ENCODE measurements around the gene FAM20C.

The FAM20C gene

GRCh38 chr7:223861-224260 lies 31.5 kb downstream of the FAM20C start:
- H3K79me2 ChIP-seq (ENCODE audit: control insufficient read depth, insufficient read depth, low read length), result no peaks in the 10 kb centered on the region

DNA sequence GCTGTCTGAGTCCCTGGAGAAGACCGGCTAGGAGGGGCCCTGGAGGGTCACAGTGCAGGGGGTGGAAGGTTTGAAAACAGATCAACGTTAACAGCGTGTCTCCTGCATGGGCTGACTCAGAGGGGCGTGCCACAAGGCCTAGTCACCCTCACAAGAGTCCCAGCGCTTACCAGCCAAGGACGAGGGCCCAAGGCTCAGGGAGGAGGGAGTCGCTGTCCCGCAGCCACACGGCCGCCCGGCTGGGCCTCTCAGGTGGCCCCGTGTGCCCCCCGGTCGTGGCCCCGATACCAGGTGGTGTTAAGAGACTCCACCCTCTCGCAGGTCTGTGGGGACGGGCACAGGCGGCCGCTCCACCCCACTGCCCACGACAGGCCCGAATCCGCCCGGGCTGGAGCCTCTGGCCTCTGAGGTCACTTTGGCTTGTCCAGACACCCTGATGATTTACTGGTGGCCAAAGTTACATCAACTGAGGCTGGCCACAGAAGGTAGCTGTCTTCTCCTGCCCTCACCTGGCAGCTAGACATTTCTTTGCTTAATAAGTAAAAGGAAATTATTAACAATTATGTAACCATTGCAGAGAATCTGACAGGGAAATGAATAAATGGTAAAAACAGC lies 34.0 kb downstream of the FAM20C start:
- Histone ChIP-seq H3K4me3 (ENCODE audit: low read length) (no peak overlapping the region), H3K27ac (ENCODE audit: low read depth, low read length) (no peak overlapping the region), H3K27me3 (ENCODE audit: insufficient read depth, low read length, poor library complexity) (no peaks in the 10 kb centered on the region), H4K5ac (ENCODE audit: low read length) (no peak overlapping the region), H3K4me2 (ENCODE audit: low read length) (no peak overlapping the region), H3K18ac (ENCODE audit: low read length) (no peak overlapping the region), H2BK5ac (ENCODE audit: low read length) (no peak overlapping the region), H3K4me1 (ENCODE audit: control insufficient read depth, low read depth, low read length) (no peaks in the 10 kb centered on the region), H3K36me3 (ENCODE audit: control insufficient read depth, insufficient read depth, low read length) (no peaks in the 10 kb centered on the region), H4K8ac (ENCODE audit: low read depth, low read length) (no peak overlapping the region), H3K23ac (ENCODE audit: low read length) (no peak overlapping the region), H3K79me1 (ENCODE audit: low read length) (peaks cover 2% of the 10 kb centered on the region), H2BK120ac (ENCODE audit: low read depth, low read length) (no peak overlapping the region), H3K56ac (ENCODE audit: low read length) (no peak overlapping the region), H3K4ac (ENCODE audit: low read depth, low read length) (no peak overlapping the region), H3K9ac (ENCODE audit: low read length) (no peak overlapping the region), H2AK5ac (ENCODE audit: low read length) (no peak overlapping the region), H2BK15ac (replicated peaks; ENCODE audit: low read depth) (no peak overlapping the region), H3K79me2 (ENCODE audit: control insufficient read depth, insufficient read depth, low read length) (no peaks in the 10 kb centered on the region)
- WGBS (ENCODE audit: extremely low coverage, insufficient coverage, low lambda C conversion rate), result no CpG with 5 or more reads among the region's 23 CpGs
- DNase-seq, result no peak

More at GRCh38 chr7:223861-224260, 31.5 kb downstream of the FAM20C start:
- H3K79me1 ChIP-seq (ENCODE audit: low read length), result peaks cover 2% of the 10 kb centered on the region
- no peak overlapping the region for H2BK15ac ChIP-seq (replicated peaks; ENCODE audit: low read depth)
- no peak overlapping the region for H3K4ac ChIP-seq (ENCODE audit: low read depth, low read length)
- H3K27me3 ChIP-seq (ENCODE audit: insufficient read depth, low read length, poor library complexity), result no peaks in the 10 kb centered on the region
- H3K4me2 ChIP-seq (ENCODE audit: low read length), result no peak overlapping the region
- no peak overlapping the region for H3K27ac ChIP-seq (ENCODE audit: low read depth, low read length)
- H4K8ac ChIP-seq (ENCODE audit: low read depth, low read length), result no peak overlapping the region
- no peak overlapping the region for H3K18ac ChIP-seq (ENCODE audit: low read length)
- no peak overlapping the region for H3K9ac ChIP-seq (ENCODE audit: low read length)
- no peak overlapping the region for H3K56ac ChIP-seq (ENCODE audit: low read length)
- no peak overlapping the region for H2AK5ac ChIP-seq (ENCODE audit: low read length)
- WGBS (ENCODE audit: extremely low coverage, insufficient coverage, low lambda C conversion rate), result no CpG with 5 or more reads among the region's 29 CpGs
- no peak overlapping the region for H2BK120ac ChIP-seq (ENCODE audit: low read depth, low read length)
- H3K4me3 ChIP-seq (ENCODE audit: low read length), result no peak overlapping the region
- no peak overlapping the region for H4K5ac ChIP-seq (ENCODE audit: low read length)
- no peaks in the 10 kb centered on the region for H3K4me1 ChIP-seq (ENCODE audit: control insufficient read depth, low read depth, low read length)
- no peak overlapping the region for H3K23ac ChIP-seq (ENCODE audit: low read length)
- H2BK5ac ChIP-seq (ENCODE audit: low read length), result no peak overlapping the region
- no peaks in the 10 kb centered on the region for H3K36me3 ChIP-seq (ENCODE audit: control insufficient read depth, insufficient read depth, low read length)
- DNase-seq, result no peak

DNA sequence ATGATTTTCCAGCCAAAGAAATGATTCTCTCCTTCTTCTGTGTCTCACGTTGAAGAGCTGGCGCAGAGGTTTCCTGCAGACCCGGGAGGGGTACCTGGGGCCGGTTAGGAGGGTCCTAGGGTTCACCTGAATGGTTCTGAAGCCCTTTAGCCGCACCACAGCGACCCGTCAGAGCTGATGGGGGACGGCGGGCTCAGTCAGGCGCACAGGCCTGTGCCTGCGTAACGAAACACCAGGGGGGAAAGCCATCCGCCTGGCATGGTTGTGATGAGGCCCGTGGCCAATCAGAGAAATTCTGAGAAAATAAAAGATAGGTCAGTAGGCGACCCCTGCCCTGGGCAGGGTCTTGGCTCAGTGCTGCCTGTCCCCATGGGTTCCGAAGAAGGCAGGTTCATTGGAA lies 35.6 kb downstream of the FAM20C start:
- WGBS (ENCODE audit: extremely low coverage, insufficient coverage, low lambda C conversion rate), result no CpG with 5 or more reads among the region's 16 CpGs
- DNase-seq, result no peak
- no peaks in the 10 kb centered on the region for H3K4me1 ChIP-seq (ENCODE audit: control insufficient read depth, low read depth, low read length)

GRCh38 chr7:228610-229009 lies 36.2 kb downstream of the FAM20C start:
- H3K56ac ChIP-seq (ENCODE audit: low read length), result no peak overlapping the region
- H3K18ac ChIP-seq (ENCODE audit: low read length), result no peak overlapping the region
- H2BK15ac ChIP-seq (replicated peaks; ENCODE audit: low read depth), result no peak overlapping the region
- H3K36me3 ChIP-seq (ENCODE audit: control insufficient read depth, insufficient read depth, low read length), result no peaks in the 10 kb centered on the region
- DNase-seq, result no peak
- no peak overlapping the region for H3K27ac ChIP-seq (ENCODE audit: low read depth, low read length)
- no peaks in the 10 kb centered on the region for H3K27me3 ChIP-seq (ENCODE audit: insufficient read depth, low read length, poor library complexity)
- no peak overlapping the region for H4K5ac ChIP-seq (ENCODE audit: low read length)
- no peak overlapping the region for H2AK5ac ChIP-seq (ENCODE audit: low read length)
- no peaks in the 10 kb centered on the region for H3K4me1 ChIP-seq (ENCODE audit: control insufficient read depth, low read depth, low read length)
- no peak overlapping the region for H2BK120ac ChIP-seq (ENCODE audit: low read depth, low read length)
- no peak overlapping the region for H2BK5ac ChIP-seq (ENCODE audit: low read length)
- H3K4ac ChIP-seq (ENCODE audit: low read depth, low read length), result no peak overlapping the region
- H3K4me3 ChIP-seq (ENCODE audit: low read length), result no peak overlapping the region
- H3K23ac ChIP-seq (ENCODE audit: low read length), result no peak overlapping the region
- WGBS (ENCODE audit: extremely low coverage, insufficient coverage, low lambda C conversion rate), result no CpG with 5 or more reads among the region's 12 CpGs
- H3K79me1 ChIP-seq (ENCODE audit: low read length), result no peaks in the 10 kb centered on the region
- H4K8ac ChIP-seq (ENCODE audit: low read depth, low read length), result no peak overlapping the region
- H3K79me2 ChIP-seq (ENCODE audit: control insufficient read depth, insufficient read depth, low read length), result no peaks in the 10 kb centered on the region
- no peak overlapping the region for H3K4me2 ChIP-seq (ENCODE audit: low read length)
- H3K9ac ChIP-seq (ENCODE audit: low read length), result no peak overlapping the region

More for the DNA sequence above, 35.6 kb downstream of the FAM20C start:
- no peak overlapping the region for H4K5ac ChIP-seq (ENCODE audit: low read length)
- no peak overlapping the region for H2AK5ac ChIP-seq (ENCODE audit: low read length)
- no peak overlapping the region for H3K56ac ChIP-seq (ENCODE audit: low read length)
- H3K9ac ChIP-seq (ENCODE audit: low read length), result no peak overlapping the region
- no peaks in the 10 kb centered on the region for H3K79me2 ChIP-seq (ENCODE audit: control insufficient read depth, insufficient read depth, low read length)
- no peak overlapping the region for H3K23ac ChIP-seq (ENCODE audit: low read length)
- no peak overlapping the region for H4K8ac ChIP-seq (ENCODE audit: low read depth, low read length)
- no peak overlapping the region for H3K27ac ChIP-seq (ENCODE audit: low read depth, low read length)
- no peak overlapping the region for H3K4me2 ChIP-seq (ENCODE audit: low read length)
- H2BK15ac ChIP-seq (replicated peaks; ENCODE audit: low read depth), result no peak overlapping the region
- H3K4me3 ChIP-seq (ENCODE audit: low read length), result no peak overlapping the region
- H3K79me1 ChIP-seq (ENCODE audit: low read length), result no peaks in the 10 kb centered on the region
- H2BK120ac ChIP-seq (ENCODE audit: low read depth, low read length), result no peak overlapping the region
- H3K4ac ChIP-seq (ENCODE audit: low read depth, low read length), result no peak overlapping the region
- H3K18ac ChIP-seq (ENCODE audit: low read length), result no peak overlapping the region
- no peak overlapping the region for H2BK5ac ChIP-seq (ENCODE audit: low read length)
- no peaks in the 10 kb centered on the region for H3K36me3 ChIP-seq (ENCODE audit: control insufficient read depth, insufficient read depth, low read length)
- no peaks in the 10 kb centered on the region for H3K27me3 ChIP-seq (ENCODE audit: insufficient read depth, low read length, poor library complexity)

GRCh38 chr7:229184-229964 lies 37.0 kb downstream of the FAM20C start:
- DNase-seq, result no peak
- Histone ChIP-seq H2BK5ac (ENCODE audit: low read length) (no peak overlapping the region), H3K4me1 (ENCODE audit: control insufficient read depth, low read depth, low read length) (no peaks in the 10 kb centered on the region)

More at GRCh38 chr7:229184-229964, 37.0 kb downstream of the FAM20C start:
- Histone ChIP-seq H3K9ac (ENCODE audit: low read length) (no peak overlapping the region), H3K79me2 (ENCODE audit: control insufficient read depth, insufficient read depth, low read length) (no peaks in the 10 kb centered on the region), H3K36me3 (ENCODE audit: control insufficient read depth, insufficient read depth, low read length) (no peaks in the 10 kb centered on the region), H3K27ac (ENCODE audit: low read depth, low read length) (no peak overlapping the region), H2AK5ac (ENCODE audit: low read length) (no peak overlapping the region), H2BK15ac (replicated peaks; ENCODE audit: low read depth) (no peak overlapping the region), H3K79me1 (ENCODE audit: low read length) (no peaks in the 10 kb centered on the region), H3K56ac (ENCODE audit: low read length) (no peak overlapping the region), H3K18ac (ENCODE audit: low read length) (no peak overlapping the region), H3K4me2 (ENCODE audit: low read length) (no peak overlapping the region), H3K4me3 (ENCODE audit: low read length) (no peak overlapping the region), H4K5ac (ENCODE audit: low read length) (no peak overlapping the region), H4K8ac (ENCODE audit: low read depth, low read length) (no peak overlapping the region), H2BK120ac (ENCODE audit: low read depth, low read length) (no peak overlapping the region), H3K4ac (ENCODE audit: low read depth, low read length) (no peak overlapping the region), H3K27me3 (ENCODE audit: insufficient read depth, low read length, poor library complexity) (no peaks in the 10 kb centered on the region), H3K23ac (ENCODE audit: low read length) (no peak overlapping the region)
- no CpG with 5 or more reads among the region's 29 CpGs for WGBS (ENCODE audit: extremely low coverage, insufficient coverage, low lambda C conversion rate)

Measured in mesendoderm (in vitro differentiated cells).